ENCODE results near the gene MAGED4B. TPM values are rescaled to one million over a fixed set of nuclear protein-coding genes. Genes with fewer than 3 reads are reported as not detected.
"Not testable (repeated sequence)": the region's sequence is repeated elsewhere in the genome, so short reads cannot be mapped to it uniquely, and the experiment has no call there.

Gene MAGED4B, protein sequence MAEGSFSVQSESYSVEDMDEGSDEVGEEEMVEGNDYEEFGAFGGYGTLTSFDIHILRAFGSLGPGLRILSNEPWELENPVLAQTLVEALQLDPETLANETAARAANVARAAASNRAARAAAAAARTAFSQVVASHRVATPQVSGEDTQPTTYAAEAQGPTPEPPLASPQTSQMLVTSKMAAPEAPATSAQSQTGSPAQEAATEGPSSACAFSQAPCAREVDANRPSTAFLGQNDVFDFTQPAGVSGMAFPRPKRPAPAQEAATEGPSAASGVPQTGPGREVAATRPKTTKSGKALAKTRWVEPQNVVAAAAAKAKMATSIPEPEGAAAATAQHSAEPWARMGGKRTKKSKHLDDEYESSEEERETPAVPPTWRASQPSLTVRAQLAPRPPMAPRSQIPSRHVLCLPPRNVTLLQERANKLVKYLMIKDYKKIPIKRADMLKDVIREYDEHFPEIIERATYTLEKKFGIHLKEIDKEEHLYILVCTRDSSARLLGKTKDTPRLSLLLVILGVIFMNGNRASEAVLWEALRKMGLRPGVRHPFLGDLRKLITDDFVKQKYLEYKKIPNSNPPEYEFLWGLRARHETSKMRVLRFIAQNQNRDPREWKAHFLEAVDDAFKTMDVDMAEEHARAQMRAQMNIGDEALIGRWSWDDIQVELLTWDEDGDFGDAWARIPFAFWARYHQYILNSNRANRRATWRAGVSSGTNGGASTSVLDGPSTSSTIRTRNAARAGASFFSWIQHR
- 108 TPM for polyA plus RNA-seq (2013, experiment 1 of 2; ENCODE audit: insufficient read length)
- 97.5 TPM for polyA plus RNA-seq (2013, experiment 2 of 2; ENCODE audit: insufficient read length)

GRCh38 chrX:52068666-52069640 lies at the start of gene MAGED4B:
Gene MAGED4B (minus strand): TSS chrX:52069183. CDS start chrX:52068172, 1,011 bp downstream.
- not testable (repeated sequence) for DNase-seq

- DNase-seq: peak; percentile 18
Measured at GRCh38 chrX:52118262-52118661, 49.3 kb upstream of the MAGED4B start.

- peak; percentile 42 for DNase-seq
Measured at GRCh38 chrX:52082578-52082977, 13.6 kb upstream of the MAGED4B start.

- DNase-seq: no peak
Measured at GRCh38 chrX:52078131-52078530, 9.1 kb upstream of the MAGED4B start.

GRCh38 chrX:52042288-52042687 lies 26.7 kb downstream of the MAGED4B start:
- not testable (repeated sequence) for DNase-seq

DNA sequence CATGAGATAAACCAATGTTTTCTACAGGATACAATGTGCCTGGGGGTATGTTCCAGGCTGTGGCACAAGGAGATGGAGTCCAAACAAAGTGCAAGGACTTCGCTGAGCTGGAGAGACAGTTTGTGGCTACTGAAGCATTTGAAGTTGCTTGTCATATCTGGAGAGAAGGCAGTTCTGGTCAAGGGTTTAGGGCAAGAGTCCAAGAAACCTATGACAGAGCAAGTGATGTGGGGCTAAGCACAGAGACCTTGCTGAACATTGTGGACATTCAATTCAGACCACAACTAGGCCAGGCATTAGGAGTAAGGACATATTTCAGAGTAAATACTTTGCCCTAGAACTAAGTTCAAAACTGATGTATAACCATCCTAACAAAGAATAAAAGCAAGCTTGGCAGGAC lies 34.8 kb downstream of the MAGED4B start:
- DNase-seq: no peak

GRCh38 chrX:52031371-52031770 lies 37.6 kb downstream of the MAGED4B start:
- no peak for DNase-seq

DNA sequence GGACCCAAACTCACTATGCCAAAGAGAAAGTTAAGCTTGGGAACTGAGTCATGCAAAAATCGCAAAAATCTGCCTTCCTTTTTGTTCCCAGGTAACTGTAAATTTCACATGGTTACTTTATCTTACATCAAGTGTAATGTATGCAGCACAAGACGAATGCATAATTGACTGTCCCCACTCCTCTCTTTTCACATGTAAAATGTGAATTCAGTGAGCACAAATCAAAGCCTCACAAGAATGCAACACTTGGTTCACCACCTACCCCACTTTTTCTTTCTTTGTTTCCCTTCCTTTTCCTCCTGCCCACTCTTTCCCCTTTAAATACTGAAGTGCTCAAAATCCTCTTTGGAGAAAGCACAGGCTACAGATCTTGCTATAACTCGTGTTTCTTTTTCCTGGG lies 53.2 kb downstream of the MAGED4B start:
- no peak for DNase-seq

Data from fibroblast of skin of scalp (primary cell).